NCI-H1436 (cell line): ENCODE results near the gene MAFG.

Source experiments
- DNase-seq: peaks from one replicate; lab custom pipeline; 2025; lab: John Stamatoyannopoulos, UW

MAFG gene

DNA sequence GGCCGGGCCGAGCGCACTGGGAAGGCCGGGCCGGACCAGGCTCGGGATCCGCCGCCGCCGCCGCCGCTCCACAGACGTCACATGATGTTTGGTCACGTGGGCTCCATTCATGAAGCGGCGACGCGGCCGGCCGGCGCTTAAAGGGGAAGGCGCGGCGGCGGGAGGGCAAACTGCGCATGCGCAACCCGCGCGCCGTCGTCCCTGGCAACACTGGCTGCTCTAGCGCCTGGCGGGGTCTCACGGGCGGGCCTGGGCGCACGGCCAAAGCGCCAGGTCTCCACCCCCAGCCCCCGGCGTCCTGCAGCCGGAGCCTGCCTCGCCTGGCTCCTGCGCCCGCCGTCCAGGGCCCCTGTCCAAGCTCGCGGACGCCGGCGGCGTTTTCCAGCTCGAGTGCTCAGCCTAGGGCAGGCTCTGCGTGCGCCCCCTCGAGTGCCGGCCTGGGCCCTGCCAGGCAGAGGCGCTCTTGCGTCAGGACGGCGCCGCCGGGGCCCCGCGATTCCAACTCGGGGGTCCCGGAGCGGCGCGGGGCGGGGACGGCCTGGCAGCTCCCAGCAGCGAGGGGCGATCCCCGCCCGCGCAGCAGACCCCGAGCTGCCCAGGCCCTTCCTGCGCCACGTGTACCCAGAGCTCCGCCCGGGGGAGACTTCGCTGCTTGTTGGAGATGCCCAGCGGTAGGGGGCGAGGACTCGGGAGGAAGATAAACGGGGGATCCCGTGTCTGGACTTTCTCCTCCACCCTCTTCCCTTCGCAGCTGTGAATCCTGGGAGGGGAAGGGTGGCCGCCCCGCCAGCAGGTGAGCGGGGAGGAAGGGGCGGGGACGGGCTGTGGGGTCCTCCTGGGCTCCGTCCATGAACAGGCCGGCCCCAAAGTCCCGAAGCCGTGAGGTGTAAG lies at the start of gene MAFG:
Gene MAFG, minus strand, starts transcription at position 83 of the 891 bp plus-strand sequence. CDS start 4,550 bp downstream, outside the sequence.
- peak; percentile 96 for DNase-seq

- peak; percentile 35 for DNase-seq
Measured at GRCh38 chr17:81976332-81977210, 49.0 kb upstream of the MAFG start.

GRCh38 chr17:81973432-81973831 lies 45.9 kb upstream of the MAFG start:
- DNase-seq: no peak

GRCh38 chr17:81968850-81969812 lies 41.6 kb upstream of the MAFG start:
- no peak for DNase-seq

DNA sequence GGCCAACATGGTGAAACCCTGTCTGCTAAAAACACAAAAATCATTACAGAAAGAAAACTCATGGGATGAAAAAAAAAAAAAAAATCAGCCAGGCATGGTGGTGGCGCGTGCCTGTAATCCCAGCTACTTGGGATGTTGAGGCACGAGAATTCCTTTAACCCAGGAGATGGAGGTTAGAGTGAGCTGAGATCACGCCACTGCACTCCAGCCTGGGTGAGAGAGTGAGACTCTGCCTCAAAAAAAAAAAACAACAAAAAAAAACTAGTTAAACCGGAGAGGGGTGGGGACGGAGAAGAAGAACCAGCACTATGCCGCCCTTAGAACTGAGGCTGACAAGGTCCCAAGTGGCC lies 40.8 kb upstream of the MAFG start:
- DNase-seq: no peak

GRCh38 chr17:81967533-81968395 lies 40.2 kb upstream of the MAFG start:
- peak; percentile 70 for DNase-seq

- no peak for DNase-seq
Measured at GRCh38 chr17:81967244-81967532, 39.7 kb upstream of the MAFG start.

- DNase-seq: no peak
Measured at GRCh38 chr17:81966343-81967243, 39.1 kb upstream of the MAFG start.

GRCh38 chr17:81964081-81964849 lies 36.7 kb upstream of the MAFG start:
- no peak for DNase-seq

- no peak for DNase-seq
Measured at GRCh38 chr17:81962499-81963441, 35.2 kb upstream of the MAFG start.

DNA sequence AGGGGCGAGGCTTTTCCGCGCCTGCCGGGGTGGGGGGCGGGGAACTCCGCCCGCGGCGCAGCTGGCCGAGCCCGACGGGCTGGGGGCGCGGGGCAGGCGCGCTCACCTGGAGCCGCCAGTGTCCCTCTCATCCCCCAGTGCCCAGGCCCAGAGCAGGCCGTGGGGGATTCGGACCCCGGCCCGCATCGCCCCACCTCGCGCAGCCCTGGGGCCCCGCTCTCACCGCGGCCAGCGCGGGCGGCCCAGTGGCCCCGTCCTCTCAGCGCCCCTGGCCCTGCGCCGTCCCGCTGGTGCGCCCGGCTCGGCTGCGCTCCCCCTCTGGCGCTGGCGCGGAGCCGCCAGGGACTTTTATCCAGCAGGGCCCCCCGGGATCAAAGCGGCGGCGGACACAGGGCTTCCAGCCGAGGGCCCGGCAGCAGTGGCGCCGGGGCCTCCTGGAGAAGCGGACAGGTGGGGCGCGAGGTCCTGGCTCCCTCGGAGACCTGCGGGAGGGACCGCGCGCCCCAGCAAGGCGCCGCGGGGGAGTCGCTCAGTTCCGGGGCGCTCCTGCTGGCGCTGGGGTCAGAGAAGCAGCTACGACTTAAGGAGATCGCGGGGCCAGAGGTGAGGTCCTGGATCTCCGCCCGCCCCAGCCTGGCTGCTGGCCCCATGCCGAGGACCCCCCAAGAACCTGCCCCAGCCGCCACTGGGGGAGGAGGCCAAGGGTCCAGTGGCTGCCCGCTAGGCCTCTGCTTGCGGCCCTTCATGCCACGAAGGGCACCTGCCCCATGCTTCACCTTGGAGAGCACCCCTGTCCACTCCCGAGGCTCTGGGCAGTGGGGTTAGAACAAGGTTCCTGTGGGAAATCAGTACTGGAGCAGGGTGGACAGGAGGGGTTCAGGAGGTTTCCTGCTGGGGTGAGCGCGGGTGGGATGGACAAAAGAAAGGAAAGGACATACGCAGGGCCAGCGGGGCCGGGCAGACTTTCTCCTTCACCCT lies 34.3 kb upstream of the MAFG start:
- no peak for DNase-seq

DNA sequence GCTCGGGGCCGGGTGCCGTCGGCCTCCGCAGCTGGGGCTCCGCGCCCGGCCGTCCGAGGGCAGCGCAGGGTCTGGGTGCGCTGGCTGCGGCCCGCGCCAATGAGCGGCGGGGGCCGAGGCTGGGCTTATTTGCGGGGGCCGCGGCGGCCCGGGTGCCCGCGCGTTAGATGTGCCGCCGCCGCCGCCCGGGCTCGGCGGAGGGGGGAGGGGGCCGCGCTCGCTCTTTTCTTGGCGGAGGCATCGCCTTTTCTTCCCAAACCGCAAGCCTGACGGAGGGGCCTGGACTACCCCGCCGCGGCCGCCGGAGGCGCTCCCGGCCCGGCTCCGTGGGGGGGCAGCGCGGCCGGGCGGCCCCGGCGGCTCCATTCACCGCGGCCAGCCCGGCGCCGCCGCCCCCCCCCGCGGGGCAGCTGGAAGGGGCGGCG lies 33.6 kb upstream of the MAFG start, which contains the start of gene NOTUM:
Gene NOTUM, minus strand, starts transcription at position 101 of the 425 bp plus-strand sequence. CDS start 278 bp downstream, outside the sequence.
- DNase-seq: peak; percentile 30

DNA sequence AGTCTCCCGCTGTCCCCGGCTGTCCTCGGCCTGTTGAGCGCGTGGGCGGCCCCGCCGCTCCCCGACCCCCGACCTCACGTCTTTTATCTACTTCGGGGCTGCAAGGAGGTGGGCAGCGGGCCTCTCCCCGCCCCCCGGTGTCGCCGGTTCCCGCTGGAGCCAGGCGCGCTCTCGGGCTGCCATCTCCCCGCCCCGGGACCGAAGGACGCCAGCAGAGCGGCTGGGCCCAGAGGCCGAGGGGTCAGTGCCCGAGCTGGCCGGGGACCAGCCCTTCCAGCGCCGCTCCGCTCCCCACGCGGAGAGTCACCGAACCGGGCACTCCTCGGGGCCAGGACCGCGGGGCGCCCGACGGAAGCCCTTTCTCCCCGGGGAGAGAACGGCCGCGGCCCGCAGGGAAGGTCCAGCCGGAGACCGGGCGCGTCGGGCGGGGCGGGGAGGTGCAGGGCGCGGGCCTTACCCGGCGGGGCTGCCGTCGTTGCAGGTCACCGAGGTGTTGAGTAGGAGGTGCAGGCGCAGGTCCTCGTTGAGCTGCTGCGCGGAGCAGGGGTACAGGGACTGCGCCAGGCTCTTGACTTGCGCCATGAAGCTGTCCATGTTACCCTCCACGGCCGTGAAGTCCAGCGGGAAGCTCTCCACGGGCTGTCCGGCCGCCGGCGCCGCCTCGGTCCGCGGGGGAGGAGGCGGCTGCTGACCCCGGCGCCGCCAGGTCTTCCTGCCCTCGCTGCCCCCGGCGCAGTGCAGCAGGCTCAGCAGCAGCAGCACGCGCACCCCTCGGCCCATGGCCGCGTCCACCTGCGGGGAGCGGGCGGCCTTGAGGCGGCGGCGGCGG lies 32.8 kb upstream of the MAFG start:
- DNase-seq: no peak

GRCh38 chr17:81959362-81960129 lies 32.0 kb upstream of the MAFG start:
- peak; percentile 52 for DNase-seq
